Measurements from ENCODE around the gene ZP1.

ZP1 gene

DNA sequence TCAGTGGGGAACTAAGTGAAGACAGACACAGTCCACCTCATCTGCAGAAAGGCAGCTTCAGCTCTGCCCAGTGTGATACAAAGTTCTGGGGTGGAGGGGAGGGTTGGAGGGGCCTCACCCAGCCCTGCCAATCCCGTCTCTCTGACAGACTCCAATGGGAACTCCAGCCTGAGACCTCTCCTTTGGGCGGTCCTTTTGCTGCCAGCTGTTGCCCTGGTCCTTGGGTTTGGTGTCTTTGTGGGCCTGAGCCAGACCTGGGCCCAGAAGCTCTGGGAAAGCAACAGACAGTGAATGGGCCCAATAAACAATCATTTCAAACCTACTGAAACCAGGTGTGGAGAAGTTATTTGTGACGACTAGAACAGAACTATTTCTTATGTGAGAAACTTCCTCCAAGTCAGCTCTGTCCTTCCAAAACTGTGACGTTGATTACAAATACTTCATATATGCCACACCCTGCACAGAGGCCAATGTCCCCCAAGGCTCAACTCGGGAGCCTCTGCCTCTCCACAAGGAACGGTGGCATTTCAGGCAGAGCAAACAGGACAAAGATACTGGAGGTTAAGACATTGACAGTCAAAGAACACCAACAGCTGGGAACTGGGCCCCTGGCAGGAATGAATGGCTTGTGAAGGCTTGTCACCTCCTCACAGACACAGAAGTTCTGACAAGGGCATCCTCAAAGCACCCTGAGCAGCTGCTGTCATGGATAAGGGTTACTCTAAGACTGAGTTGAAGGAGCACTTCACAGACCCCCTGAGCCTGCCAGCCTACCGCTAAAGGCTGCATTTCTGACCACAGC lies 8.2 kb downstream of the ZP1 start:
- no peak for DNase-seq (ENCODE audit: extremely low read depth in 1 of 2, low read depth in 1 of 2)

DNA sequence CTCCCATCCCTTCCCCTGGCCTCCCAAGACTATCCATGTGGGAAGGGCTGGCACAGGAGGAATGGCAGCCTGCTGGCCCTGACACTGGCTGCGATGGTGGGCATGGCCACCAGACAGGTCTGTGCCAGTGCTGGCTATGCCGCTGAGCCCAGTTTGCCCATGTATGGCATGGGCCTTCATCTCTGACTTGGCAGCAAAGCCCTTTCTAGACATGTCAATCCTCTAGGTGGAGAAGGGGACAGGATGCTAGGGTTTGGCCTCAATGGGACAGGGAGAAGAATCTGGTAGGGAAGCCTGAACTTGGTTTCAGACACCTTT lies 8.8 kb downstream of the ZP1 start:
- no peak for DNase-seq (ENCODE audit: extremely low read depth in 1 of 2, low read depth in 1 of 2)

DNA sequence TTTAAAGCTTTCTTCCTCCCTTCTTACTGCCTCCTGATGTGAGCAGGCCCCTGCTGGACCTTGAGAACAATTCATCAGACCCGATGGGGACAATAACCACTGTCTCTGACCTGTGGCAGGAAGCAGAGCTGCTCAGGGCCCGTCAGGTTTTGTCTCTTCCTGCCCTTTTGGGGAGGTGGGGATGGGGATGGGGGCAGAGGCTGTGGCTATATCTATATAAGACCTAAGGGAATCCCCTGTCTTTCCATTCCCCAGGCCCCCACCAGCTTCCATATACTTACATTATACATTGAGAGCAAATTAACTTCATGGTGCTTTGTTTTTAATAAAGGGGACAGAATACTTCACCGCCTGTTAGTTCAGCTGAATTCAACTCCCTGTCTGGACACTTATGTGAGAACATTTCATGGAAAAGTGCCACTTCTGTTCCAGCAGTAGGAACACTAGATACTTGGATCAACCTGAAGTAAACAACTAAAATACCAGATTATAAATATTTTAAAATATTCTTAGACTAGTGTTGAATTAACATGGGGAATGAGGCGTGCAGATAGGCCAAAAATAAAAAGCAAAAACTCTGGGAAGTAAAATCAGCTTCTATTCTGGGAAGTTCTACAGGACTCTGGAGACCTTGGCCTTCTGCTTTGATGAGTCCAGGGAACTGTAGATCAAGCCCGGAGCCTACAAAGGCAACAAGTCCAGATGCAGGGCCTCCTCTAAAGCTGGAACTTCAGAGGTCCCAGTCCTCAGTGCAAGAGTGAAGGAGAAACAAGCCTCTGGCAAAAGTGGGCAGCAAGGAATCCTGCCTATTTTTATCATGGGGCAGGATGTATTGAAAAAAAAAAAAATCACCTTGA lies 11.1 kb downstream of the ZP1 start:
- DNase-seq (ENCODE audit: extremely low read depth in 1 of 2, low read depth in 1 of 2): no peak

DNA sequence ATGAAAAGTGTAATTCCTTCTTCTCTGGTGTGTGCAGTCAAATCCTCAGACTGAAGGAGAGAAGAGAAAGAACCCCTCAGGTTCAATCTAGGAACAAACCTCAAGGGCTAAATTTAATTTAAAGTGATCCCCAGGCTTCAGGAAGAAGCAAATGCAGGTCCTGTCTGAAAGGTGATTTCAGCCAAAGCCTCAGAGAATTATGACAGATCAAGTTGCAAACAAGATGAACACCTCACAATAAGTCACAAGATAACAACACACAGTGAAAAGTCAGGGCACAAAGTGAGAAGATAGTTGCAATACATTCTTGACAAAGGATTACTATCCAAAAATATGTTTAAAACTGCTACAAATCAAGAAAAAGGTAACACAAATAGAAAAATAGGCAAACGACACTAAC lies 11.8 kb downstream of the ZP1 start:
- no peak for DNase-seq (ENCODE audit: extremely low read depth in 1 of 2, low read depth in 1 of 2)

DNA sequence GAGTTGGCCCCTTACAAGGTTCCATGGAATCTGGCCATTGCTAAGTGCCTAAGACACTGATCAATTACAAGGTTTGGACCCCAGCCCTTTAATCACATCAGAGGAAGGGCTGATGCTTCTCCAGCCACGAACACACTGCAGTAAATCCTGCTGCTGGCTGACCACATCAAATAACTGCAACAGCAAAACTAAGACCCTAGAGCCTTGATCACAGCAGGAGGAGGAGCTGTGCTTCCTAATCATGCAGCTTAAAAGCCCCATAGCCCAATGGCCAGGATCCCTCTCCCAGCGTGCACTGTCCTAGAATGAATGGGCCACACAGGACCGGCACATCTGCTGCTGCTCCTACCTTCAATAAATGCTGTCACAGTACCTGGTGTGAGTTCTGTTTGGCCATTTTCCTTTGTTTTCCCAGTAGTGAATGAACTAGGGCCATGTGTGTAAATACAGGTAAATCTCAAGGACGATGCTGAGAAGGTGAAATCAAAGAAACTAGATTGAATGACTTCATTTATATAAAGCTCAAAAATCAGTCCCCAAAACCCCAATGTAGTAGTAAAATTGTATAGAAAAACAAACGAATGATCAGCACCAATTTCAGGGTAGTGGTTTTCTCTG lies 12.7 kb downstream of the ZP1 start:
- no peak for DNase-seq (ENCODE audit: extremely low read depth in 1 of 2, low read depth in 1 of 2)

DNA sequence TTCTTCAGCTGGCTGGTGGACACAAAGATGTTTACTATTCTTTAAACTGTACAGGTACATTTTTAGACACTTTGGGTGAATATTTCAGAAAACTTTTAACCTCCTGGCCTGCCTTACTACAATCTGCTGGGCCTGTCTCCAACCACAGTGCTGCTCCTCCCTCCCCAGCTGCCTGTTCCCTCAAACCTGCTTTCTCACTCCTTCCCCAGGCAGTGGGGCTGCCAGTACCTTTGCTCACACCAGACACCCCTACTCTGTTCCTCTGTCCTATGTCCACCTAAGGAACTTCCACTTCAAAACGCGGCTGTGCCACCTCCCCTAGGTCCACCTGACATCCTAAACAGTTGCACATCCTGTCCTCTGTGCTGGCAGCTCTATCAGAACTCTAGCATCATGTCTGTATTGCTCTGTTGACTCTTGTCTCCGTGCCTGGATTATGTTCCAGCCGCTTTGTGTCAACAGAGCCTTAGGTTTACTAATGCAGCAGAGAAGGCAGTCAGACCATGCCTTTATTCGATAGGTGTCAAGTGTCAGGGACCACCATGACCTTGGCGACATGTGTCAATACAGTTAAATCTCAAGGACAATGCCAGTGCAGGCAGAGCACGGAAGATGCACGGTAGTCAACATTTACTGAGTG lies 13.4 kb downstream of the ZP1 start:
- DNase-seq (ENCODE audit: extremely low read depth in 1 of 2, low read depth in 1 of 2): no peak

DNA sequence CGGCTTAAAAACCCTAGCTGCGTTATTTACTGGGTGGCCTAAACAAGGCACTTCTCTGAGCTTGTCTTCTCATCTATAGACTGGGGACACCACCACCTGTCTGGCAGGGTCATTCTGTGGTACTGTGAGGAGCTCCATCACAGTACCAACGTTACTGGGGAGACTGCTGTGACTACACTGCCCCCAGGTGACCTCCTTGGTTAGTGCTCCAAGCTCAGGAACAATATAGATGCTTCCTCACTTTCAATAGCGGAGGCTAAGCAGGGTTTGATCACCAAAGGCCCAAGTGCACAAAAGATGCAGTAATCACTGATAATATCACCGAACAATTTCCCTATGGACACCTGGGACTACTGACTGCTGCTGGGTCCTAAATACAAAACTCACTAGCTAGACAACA lies 20.2 kb downstream of the ZP1 start:
- no peak for DNase-seq (ENCODE audit: extremely low read depth in 1 of 2, low read depth in 1 of 2)

DNA sequence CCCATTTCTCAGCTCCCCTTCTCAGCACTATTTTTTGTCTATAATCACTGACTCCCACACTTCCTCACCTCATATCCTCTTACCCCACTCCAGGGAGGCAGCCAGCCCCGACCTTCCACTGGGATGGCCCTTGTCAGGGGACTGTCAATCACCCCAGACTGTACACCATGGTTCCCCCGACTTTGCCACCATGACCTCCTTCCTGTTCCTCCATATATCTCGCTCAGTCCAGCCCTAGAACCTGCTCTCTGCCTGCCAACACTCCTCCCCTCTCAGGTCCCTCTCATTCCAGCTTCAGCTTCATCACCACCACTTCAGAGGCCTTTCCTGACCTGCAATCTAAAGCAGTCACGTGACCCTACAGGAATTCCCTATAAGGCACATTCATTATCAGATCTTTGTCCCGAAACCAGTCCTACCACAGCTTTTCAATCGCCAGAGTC lies 22.5 kb downstream of the ZP1 start:
- DNase-seq (ENCODE audit: extremely low read depth in 1 of 2, low read depth in 1 of 2): no peak

DNA sequence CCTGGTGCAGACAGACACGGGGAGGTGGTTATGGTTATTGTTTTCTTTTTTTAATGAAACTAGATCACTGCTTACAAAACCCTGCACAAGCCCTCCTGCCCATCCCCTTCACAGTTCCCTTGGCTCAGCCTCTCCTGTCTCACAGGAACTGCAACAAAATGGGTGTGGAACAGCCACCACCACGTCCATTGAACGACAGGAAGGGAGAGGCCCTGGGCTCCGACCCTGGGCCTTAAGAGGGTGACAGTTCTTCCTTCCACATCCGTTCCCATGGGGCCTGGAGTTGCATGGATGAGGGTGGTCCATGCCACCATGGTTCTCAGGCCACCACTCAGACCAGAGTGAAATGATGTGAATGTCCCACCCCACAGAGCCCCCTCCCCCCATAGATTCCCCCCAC lies 23.4 kb downstream of the ZP1 start:
- no peak for DNase-seq (ENCODE audit: extremely low read depth in 1 of 2, low read depth in 1 of 2)

DNA sequence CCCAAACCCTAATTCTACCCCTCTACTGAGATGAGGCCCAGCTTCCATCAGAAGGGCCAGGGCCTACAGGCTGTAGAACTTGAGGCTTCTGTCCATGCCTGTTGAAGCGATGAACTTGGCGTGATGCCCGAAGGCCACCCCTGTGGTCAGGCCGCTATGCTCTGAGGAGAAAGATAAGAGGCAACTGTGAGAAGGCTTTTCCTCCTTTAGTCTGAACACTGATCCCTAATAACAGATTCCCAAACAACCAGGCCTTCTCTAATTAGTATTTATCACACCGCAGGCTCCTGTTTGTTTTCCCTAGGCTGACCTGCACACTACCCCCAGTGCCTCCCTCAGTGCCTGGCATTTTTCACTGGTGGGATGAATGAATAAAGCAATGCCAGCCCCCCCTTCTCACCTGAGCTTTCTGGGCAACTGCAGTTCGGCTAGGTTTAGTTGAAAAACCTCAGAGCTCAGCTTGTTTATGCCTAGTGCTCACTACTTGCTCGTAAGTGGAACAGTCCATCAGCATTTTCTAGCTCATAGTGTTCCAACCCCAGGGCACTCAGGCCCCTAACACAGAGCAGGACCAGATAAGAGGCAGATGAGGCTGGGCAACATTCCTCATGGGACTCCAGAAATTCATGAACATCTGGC lies 23.9 kb downstream of the ZP1 start:
- DNase-seq (ENCODE audit: extremely low read depth in 1 of 2, low read depth in 1 of 2): no peak

DNA sequence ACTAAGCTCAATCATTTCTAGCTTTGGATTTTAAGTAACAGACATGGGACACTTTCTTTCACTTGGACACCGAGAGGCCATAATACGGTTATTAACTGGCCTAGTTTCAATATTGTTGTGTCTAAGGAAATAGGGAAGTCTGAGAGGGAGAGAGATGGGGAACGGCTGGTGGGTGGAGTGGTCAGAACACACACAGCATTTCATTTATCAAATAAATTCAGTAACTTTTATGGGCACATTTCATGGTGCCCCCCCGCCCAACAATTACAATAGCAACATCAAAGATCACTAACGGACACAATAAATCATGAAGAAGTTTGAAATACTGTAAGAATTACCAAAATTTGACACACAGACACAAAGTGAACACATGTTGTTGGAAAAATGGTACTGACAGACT lies 28.3 kb downstream of the ZP1 start:
- no peak for DNase-seq (ENCODE audit: extremely low read depth in 1 of 2, low read depth in 1 of 2)

DNA sequence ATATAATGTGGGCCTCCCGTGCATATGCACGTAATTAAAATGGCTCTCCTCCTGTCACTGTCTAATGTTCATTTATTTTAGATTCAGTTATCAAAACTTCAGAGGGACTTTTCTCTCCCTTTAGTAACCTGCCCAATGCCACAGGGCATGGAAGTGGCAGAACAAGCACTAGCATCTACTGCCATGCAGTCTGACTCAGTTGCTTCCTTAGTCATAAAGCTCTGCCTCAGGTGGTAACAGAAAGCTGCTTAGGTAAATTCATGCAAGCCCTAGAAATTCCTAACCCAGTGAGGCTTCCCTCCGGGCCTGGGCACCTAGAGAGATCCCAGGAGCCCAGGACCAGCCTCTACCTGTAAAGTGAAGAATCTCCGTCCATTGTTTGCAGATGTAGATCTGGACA lies 30.2 kb downstream of the ZP1 start:
- DNase-seq (ENCODE audit: extremely low read depth in 1 of 2, low read depth in 1 of 2): no peak

DNA sequence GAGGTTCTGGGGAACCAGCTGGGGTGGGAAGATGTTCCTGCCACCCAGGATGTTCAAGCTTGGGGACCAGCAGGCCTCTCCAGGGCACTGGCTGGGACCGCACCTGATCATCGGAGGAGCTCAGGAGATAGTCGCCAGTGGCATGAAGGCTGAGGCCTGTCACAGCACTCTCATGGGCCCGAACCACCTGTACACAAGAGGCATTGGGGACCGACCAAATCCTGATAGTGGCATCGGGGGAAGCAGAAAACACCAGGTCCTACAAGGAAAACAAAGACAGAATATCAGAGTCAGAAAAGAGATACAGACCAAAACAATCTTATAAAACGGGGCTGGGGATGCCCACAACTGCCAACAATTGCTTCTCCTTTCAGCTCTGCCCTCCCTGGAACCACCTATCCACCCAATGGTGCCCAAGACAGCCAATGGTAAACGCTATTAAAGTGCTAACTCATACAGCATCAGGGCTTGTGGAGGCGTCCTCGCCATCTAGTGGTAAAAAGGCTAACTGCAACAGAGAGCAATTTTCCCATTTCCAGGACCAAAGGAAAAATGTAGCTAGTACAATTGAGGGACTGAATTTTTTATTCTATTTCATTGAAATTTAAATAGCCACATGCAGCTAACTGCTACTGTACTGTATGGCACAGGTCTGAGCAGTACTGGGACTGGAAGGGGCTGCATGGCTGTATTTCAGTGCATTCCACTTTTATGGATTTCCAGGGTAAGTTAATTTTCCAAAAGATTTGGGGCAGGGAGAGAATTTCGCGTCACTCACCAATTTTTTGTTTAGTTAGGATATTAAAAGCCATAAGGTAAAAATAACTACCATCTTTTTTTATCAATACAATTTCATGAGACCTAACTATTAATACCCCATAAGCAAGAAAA lies 31.9 kb downstream of the ZP1 start:
- DNase-seq (ENCODE audit: extremely low read depth in 1 of 2, low read depth in 1 of 2): no peak

DNA sequence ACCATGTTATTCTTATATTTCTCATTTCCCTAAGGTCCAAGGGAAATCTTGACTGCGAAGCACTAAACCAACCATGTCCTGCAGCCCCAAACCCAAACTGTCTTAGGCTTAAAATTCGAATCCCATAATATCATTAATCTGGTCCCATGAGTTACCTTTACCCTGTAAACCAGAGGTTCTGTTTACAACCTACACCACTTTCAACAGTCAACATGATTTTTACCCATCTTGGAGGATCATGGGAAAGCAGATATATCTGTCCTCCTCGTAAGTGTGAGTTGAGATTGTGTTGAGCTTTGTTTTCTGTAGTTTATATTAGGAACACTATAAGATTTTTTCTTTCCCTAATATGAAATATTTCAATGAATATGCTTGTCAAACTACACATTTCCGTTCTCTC lies 32.6 kb downstream of the ZP1 start:
- DNase-seq (ENCODE audit: extremely low read depth in 1 of 2, low read depth in 1 of 2): no peak

DNA sequence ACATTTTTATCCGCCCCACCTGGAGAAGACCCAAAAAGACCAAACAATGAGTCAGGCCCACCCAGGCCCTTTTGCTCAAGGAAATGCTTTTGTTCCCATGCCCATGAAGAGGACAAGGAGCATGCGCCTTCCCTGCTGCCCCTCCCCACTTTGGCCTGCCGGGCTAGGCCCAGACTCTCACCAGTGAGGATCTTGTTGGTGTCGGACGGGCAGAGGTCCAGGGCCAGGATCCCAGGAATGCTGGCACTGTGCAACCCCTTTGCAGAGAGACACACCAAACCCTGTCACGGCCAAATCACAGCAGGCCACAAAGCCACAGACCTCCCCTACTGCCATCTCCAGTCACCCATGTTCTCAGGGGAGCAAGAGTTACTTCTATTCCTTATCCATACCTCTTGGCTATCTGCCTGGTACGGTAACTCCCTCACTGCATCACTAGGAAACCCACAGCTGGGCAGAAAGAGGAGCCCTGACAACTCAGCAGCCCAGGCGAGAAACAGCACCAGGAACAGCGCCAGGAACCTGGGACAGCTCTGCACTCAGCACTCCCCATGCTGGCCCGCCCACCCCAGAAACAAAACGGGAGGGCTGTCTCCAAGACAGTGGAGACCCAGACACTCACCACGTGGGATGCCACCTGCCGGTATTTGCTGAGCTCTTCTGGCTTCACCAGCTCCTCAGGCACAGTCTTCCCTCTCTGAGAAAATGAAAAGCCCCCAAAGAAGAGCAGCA lies 33.5 kb downstream of the ZP1 start:
- DNase-seq (ENCODE audit: extremely low read depth in 1 of 2, low read depth in 1 of 2): no peak

DNA sequence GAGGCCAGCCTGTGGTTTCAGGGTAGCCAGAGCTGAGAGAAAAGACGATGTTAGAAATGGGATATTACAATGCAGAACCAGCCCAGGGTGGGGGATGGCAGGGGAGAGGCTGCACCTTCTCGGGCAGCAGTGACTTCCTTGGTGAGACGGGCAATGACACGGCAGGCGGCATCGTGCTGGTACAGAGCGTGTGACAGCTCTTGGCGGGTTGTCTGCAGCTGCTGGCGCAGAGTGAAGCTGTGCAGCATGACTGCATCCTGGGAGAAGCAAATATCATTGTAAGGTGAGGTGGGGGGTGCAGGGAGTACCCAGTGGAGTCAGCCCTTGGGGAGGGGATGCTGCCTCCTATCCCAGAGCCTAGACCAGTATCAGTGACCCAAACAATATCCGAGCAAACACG lies 35.3 kb downstream of the ZP1 start:
- DNase-seq (ENCODE audit: extremely low read depth in 1 of 2, low read depth in 1 of 2): no peak

DNA sequence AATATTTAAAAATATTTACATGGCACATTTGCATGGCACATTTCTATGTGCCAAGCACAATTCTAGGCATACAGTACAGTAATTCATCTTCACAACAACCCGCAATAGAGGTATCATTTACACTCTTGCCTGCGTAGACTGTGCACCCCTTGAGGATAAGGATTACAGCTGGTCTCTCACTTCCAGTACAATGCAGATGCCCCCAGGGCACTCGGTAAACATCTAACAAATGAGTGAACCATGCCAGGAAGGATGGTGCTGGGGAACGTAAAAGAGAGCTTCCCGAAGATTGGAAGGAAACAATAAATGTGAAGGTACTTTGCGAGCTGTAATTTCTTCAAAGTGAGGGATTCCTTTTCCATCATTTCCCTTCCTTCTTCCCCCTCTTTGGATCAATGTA lies 37.7 kb downstream of the ZP1 start:
- no peak for DNase-seq (ENCODE audit: extremely low read depth in 1 of 2, low read depth in 1 of 2)

DNA sequence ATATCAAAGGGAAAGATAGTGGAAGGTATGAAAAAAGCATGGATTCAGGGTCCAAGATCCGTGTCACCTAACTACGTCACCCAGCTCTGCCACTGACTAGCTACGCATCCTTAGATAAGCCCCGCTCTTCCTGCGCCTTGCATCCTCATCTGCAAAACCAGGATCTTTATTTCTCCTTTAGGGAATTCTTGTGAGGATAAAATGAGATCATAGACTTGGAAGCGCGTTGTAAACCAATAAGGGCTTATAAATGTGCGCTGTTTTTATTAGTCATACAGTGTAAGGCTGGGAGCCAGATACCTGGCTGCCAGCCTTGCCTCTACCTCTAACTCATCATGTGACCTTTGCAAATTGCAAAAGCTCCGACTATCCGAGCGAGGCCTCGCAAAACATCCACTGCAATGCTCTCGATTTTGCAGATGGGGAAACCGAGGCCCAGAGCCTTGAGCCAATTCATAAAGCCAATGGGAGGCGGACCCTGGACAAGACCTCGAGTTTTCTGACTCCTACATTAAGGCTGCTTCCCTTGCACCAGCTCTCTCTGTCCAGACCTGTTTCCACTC lies 38.3 kb downstream of the ZP1 start:
- no peak for DNase-seq (ENCODE audit: extremely low read depth in 1 of 2, low read depth in 1 of 2)
